Upper lobe of right lung (tissue), 1 donor: ENCODE data around the gene MET. TPM values are rescaled to one million over a fixed set of nuclear protein-coding genes. Genes with fewer than 3 reads are reported as not detected.

Experiments used
- ATAC-seq: fragments of 200-7000 bp; cut with Tn5 transposase; one replicate; pipeline ENCODE4 v1.9.1; 2020; ENCODE audit warnings: mild to moderate bottlenecking, moderate library complexity
- DNase-seq: peaks from one replicate; pipeline ENCODE4 v3.0.0-alpha.2; 2020
- H3K27ac ChIP-seq: fragments of 200-600 bp; one replicate; pipeline ENCODE4 v1.8.0; 2022
- H3K27me3 ChIP-seq: fragments of 200-600 bp; one replicate; pipeline ENCODE4 v1.8.0; 2022; ENCODE audit warnings: mild to moderate bottlenecking
- H3K36me3 ChIP-seq: fragments of 200-600 bp; one replicate; pipeline ENCODE4 v1.8.0; 2022
- H3K4me1 ChIP-seq: fragments of 200-600 bp; one replicate; pipeline ENCODE4 v1.8.0; 2022
- H3K4me3 ChIP-seq: fragments of 200-600 bp; one replicate; pipeline ENCODE4 v1.8.0; 2022; ENCODE audit warnings: mild to moderate bottlenecking
- H3K9me3 ChIP-seq: fragments of 200-600 bp; one replicate; pipeline ENCODE4 v1.8.0; 2022
- intact Hi-C: fragments of 100-400 bp; cut with DNase I; formaldehyde crosslinking; loops from one replicate; pipeline ENCODE4 v1.11.0; 2022
- total RNA-seq: library from RNA; stranded (reverse); fragmentation: NEBNext Ultra II Directional; extraction: Animal tissue kit (Norgen Biotek cat#: 25700); gene quantifications from one replicate; pipeline ENCODE4 v1.2.1, GENCODE V29; 2021
- TF ChIP-seq, protein P1 (sequence below): fragments of 200-600 bp; IDR thresholded peaks from one replicate; pipeline ENCODE4 v1.8.0; 2022; ENCODE audit warnings: antibody characterized with exemption
- donor health status: DM: no; HTN: yes; CAD: no; lungs with severe emphysema.

Gene MET
- total RNA-seq, 1 donor from 2014 or later, result 69.6 TPM

DNA sequence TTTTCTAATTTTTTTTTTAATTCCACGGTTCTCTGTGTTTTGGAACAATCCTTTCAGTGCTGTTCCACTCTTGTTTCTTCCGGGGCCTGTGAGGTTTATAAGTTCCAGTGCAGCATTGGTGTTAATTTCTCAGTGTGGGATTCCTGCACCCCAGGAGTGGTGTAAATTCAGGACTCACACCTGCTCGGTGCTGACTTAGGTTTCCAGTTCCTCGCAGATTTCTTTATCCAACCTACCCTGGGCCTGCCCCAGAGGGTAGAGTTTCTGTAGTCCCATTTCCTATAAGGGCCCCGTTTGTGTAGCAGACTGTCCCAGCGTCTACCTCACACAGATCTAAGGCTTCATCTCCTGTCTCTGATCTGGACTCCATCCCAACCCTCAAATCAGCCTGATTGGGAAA lies 27.4 kb upstream of the MET start:
- Histone ChIP-seq H3K36me3 (no peaks in the 10 kb centered on the region), H3K4me1 (no peaks in the 10 kb centered on the region)
- TF ChIP-seq, protein P1, sequence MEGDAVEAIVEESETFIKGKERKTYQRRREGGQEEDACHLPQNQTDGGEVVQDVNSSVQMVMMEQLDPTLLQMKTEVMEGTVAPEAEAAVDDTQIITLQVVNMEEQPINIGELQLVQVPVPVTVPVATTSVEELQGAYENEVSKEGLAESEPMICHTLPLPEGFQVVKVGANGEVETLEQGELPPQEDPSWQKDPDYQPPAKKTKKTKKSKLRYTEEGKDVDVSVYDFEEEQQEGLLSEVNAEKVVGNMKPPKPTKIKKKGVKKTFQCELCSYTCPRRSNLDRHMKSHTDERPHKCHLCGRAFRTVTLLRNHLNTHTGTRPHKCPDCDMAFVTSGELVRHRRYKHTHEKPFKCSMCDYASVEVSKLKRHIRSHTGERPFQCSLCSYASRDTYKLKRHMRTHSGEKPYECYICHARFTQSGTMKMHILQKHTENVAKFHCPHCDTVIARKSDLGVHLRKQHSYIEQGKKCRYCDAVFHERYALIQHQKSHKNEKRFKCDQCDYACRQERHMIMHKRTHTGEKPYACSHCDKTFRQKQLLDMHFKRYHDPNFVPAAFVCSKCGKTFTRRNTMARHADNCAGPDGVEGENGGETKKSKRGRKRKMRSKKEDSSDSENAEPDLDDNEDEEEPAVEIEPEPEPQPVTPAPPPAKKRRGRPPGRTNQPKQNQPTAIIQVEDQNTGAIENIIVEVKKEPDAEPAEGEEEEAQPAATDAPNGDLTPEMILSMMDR, result no peak

DNA sequence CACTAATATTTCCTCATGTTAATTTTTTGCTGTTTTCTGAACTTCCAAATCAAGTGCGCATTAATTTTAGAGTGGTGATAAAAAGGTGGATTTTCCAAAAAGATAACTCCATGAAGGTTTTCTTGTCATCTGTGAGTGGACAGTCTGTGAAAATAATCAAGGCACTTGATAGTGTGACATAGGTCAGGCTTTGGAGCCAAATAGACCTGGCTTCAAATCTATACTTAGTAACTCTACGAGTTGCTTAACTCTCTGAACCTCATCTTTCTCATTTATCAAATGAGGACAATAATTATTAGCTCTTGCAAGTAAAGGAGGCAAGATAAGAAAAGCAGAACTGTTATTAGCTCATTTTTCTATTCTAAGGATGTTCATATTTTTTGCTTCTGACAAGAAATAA lies 24.7 kb upstream of the MET start:
- no peak overlapping the region for H3K27ac ChIP-seq
- TF ChIP-seq, protein P1, result no peak
- H3K4me1 ChIP-seq, result no peaks in the 10 kb centered on the region
- intact Hi-C loops, result no loop called here
- no peaks in the 10 kb centered on the region for H3K9me3 ChIP-seq
- H3K27me3 ChIP-seq, result no peaks in the 10 kb centered on the region
- H3K4me3 ChIP-seq, result no peak overlapping the region
- no peak for DNase-seq
- no peak for ATAC-seq
- no peaks in the 10 kb centered on the region for H3K36me3 ChIP-seq

More for the DNA sequence above, 27.4 kb upstream of the MET start:
- no peaks in the 10 kb centered on the region for H3K9me3 ChIP-seq
- H3K27me3 ChIP-seq, result no peaks in the 10 kb centered on the region
- H3K27ac ChIP-seq, result no peak overlapping the region
- DNase-seq, result no peak
- no peak overlapping the region for H3K4me3 ChIP-seq
- intact Hi-C loops, result no loop called here
- ATAC-seq, result no peak

GRCh38 chr7:116647861-116648260 lies 24.1 kb upstream of the MET start:
- no peaks in the 10 kb centered on the region for H3K9me3 ChIP-seq
- H3K27me3 ChIP-seq, result no peaks in the 10 kb centered on the region
- no peaks in the 10 kb centered on the region for H3K36me3 ChIP-seq
- no peak overlapping the region for H3K4me3 ChIP-seq
- TF ChIP-seq, protein P1, result no peak
- no peaks in the 10 kb centered on the region for H3K4me1 ChIP-seq
- DNase-seq, result no peak
- ATAC-seq, result no peak
- intact Hi-C loops, result no loop called here
- H3K27ac ChIP-seq, result no peak overlapping the region

- TF ChIP-seq, protein P1, result no peak
- Histone ChIP-seq H3K27ac (no peak overlapping the region), H3K4me3 (no peak overlapping the region), H3K9me3 (no peaks in the 10 kb centered on the region), H3K4me1 (no peaks in the 10 kb centered on the region), H3K27me3 (no peaks in the 10 kb centered on the region), H3K36me3 (no peaks in the 10 kb centered on the region)
- DNase-seq (no peak), ATAC-seq (no peak)
- intact Hi-C loops, result no loop called here
Observed at GRCh38 chr7:116650436-116650835, 21.6 kb upstream of the MET start.

GRCh38 chr7:116652793-116653192 lies 19.2 kb upstream of the MET start:
- H3K9me3 ChIP-seq, result no peaks in the 10 kb centered on the region
- no peak for ATAC-seq
- intact Hi-C loops, result no loop called here
- no peak overlapping the region for H3K27ac ChIP-seq
- H3K36me3 ChIP-seq, result no peaks in the 10 kb centered on the region
- no peaks in the 10 kb centered on the region for H3K27me3 ChIP-seq
- no peaks in the 10 kb centered on the region for H3K4me1 ChIP-seq
- H3K4me3 ChIP-seq, result no peak overlapping the region
- DNase-seq, result no peak
- TF ChIP-seq, protein P1, result no peak

DNA sequence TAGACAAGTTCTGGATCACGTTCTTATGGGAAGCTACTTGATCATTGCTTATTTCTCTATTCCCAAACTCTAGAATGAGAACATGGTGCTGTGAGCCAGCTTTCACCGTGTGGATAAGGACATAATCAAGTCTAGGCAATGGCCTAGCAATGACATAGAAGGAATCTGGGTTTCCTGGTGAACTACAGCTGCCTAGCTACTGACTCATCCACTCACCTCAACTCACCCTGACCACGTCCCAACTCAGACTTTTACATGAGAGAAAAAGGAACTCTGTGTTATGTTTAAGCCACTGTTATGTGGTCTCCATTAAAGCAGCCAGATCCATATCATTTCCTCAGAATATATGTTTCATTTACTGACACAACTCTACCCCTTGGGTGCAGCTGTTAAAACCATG lies 18.8 kb upstream of the MET start:
- intact Hi-C loops, result no loop called here
- Histone ChIP-seq H3K27ac (no peak overlapping the region), H3K27me3 (no peaks in the 10 kb centered on the region), H3K4me1 (no peaks in the 10 kb centered on the region), H3K4me3 (no peak overlapping the region), H3K9me3 (no peaks in the 10 kb centered on the region), H3K36me3 (no peaks in the 10 kb centered on the region)
- TF ChIP-seq, protein P1, result no peak
- ATAC-seq, result peak; percentile 87
- no peak for DNase-seq
